NCI-H748 (cell line): ENCODE data around the gene STON2.
A peak's percentile ranks its signal among the peaks of the same experiment; 100 is the strongest.
"Not testable (repeated sequence)": the region's sequence is repeated elsewhere in the genome, so short reads cannot be mapped to it uniquely, and the experiment has no call there.

Experiments
- DNase-seq: peaks from one replicate; lab custom pipeline; 2025; ENCODE audit not compliant: unreplicated experiment; lab: John Stamatoyannopoulos, UW

The STON2 gene

GRCh38 chr14:81400202-81400678, at the start of gene STON2:
Gene STON2 (minus strand): TSS chr14:81400324. CDS start chr14:81398382, 1,942 bp downstream.
- peak; percentile 57 for DNase-seq

- DNase-seq = no peak
These were observed 49.5 kb upstream of the STON2 start for GRCh38 chr14:81449576-81449975.

GRCh38 chr14:81449114-81449513, 49.0 kb upstream of the STON2 start:
- peak; percentile 34 for DNase-seq

GRCh38 chr14:81447021-81447764, 47.1 kb upstream of the STON2 start:
- no peak for DNase-seq

GRCh38 chr14:81446279-81447007, 46.3 kb upstream of the STON2 start:
- DNase-seq = no peak

- DNase-seq = no peak
These were observed 41.6 kb upstream of the STON2 start for GRCh38 chr14:81441626-81442134.

- DNase-seq = no peak
These were observed 39.9 kb upstream of the STON2 start for GRCh38 chr14:81440041-81440440.

GRCh38 chr14:81437244-81437643, 37.1 kb upstream of the STON2 start:
- DNase-seq = peak; percentile 48

- peak; percentile 96 for DNase-seq
These were observed 36.4 kb upstream of the STON2 start for GRCh38 chr14:81436296-81437138.

- peak; percentile 78 for DNase-seq
These were observed 35.5 kb upstream of the STON2 start for GRCh38 chr14:81435391-81436295.

GRCh38 chr14:81435048-81435390, 34.9 kb upstream of the STON2 start:
- no peak for DNase-seq

GRCh38 chr14:81434230-81434629, 34.1 kb upstream of the STON2 start:
- DNase-seq = no peak

- no peak for DNase-seq
These were observed 33.3 kb upstream of the STON2 start for GRCh38 chr14:81433378-81433777.

- DNase-seq = no peak
These were observed 32.1 kb upstream of the STON2 start for GRCh38 chr14:81432219-81432661.

- DNase-seq = no peak
These were observed 30.1 kb upstream of the STON2 start for GRCh38 chr14:81430235-81430634.

- DNase-seq = not testable (repeated sequence)
These were observed 29.6 kb upstream of the STON2 start for GRCh38 chr14:81429749-81430148.

- DNase-seq = no peak
These were observed 28.9 kb upstream of the STON2 start for GRCh38 chr14:81429028-81429427.

GRCh38 chr14:81427348-81428058, 27.4 kb upstream of the STON2 start:
- peak; percentile 73 for DNase-seq

GRCh38 chr14:81423504-81423903, 23.4 kb upstream of the STON2 start:
- DNase-seq = no peak
